IPS DF 4.7 (cell line): ENCODE data around the gene CATSPERZ.

Experiments
- DNase-seq: peaks from one replicate; pipeline ENCODE4 v3.0.0-alpha.2; 2013; ENCODE audit warnings: low spot score; ENCODE audit errors: extremely low read depth

Gene CATSPERZ

DNA sequence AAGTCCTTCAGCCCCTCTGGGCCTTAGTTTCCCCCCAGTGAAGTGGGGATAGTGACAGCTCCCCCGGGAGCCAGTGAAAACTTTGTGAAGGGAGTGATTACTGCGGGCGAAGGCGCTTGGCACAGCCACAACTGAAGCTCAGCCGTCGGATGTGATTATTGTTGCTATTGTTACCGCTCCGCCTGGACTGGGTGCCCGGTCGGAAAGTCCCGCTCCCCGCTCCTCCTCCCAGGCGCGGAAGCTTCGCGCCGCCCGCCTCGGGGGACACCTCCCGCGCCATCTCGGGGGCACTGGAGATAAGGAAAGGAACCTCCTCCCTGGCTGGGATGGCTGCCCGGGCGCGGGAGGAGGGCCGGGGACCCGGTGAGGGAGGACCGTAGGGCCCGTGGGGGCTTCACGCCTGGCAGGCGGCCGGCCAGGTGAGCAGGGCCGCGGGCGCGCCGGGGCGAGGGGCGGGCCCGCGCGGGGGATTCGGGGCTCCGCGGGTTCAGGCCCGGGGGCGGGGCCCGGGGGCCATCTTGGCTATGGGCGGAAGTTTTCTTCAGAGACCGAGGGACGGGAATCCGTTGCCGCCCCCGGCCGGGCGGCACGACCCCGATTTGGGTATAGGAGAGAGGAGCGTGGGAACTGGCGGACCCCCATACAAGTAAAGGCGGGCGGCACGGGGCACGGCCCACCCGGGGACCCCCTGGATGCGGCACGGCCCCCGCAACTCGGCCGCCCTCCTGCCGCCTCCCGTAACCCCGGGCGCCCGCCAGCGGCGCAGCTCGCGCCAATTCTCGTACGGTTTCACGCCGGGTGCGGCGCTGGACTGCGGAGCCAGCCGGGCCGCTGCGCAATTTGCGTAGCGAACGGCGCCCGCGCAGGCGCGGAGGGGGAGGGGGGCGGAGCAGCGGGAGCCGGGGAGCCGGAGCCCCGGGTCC is 14.9 kb upstream of the CATSPERZ start, which contains the start of gene GPR137:
TSS of gene GPR137 (plus strand) at position 887 of the 923 bp plus-strand sequence. CDS start 677 bp downstream, outside the sequence.
- no peak for DNase-seq

- no peak for DNase-seq
Observed at GRCh38 chr11:64285885-64286800, 14.0 kb upstream of the CATSPERZ start.

GRCh38 chr11:64286801-64287159 is 13.4 kb upstream of the CATSPERZ start:
- DNase-seq = no peak

- no peak for DNase-seq
Observed at GRCh38 chr11:64287676-64288352, 12.3 kb upstream of the CATSPERZ start.

DNA sequence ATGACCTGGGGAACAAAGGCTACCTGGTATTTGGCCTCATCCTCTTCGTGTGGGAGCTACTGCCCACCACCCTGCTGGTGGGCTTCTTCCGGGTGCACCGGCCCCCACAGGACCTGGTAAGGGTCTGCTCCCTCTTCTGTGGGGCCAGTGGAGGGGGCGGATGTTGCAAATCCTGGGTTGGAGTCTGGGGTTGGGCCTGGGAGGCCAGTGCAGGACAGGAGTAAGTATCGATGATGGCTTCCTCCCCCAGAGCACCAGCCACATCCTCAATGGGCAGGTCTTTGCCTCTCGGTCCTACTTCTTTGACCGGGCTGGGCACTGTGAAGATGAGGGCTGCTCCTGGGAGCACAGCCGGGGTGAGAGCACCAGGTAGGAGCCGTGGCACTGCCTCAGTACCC is 11.8 kb upstream of the CATSPERZ start:
- no peak for DNase-seq

GRCh38 chr11:64289002-64289564 is 11.1 kb upstream of the CATSPERZ start:
- no peak for DNase-seq

GRCh38 chr11:64290352-64291261 is 9.6 kb upstream of the CATSPERZ start:
- no peak for DNase-seq

GRCh38 chr11:64291262-64291751 is 8.9 kb upstream of the CATSPERZ start, which contains the start of gene KCNK4:
Gene KCNK4 (plus strand): TSS chr11:64291302. CDS start chr11:64293019, 1,717 bp downstream.
- no peak for DNase-seq

- DNase-seq = no peak
Observed at GRCh38 chr11:64291752-64292459, 8.3 kb upstream of the CATSPERZ start.

GRCh38 chr11:64292460-64293254 is 7.5 kb upstream of the CATSPERZ start:
- DNase-seq = no peak

DNA sequence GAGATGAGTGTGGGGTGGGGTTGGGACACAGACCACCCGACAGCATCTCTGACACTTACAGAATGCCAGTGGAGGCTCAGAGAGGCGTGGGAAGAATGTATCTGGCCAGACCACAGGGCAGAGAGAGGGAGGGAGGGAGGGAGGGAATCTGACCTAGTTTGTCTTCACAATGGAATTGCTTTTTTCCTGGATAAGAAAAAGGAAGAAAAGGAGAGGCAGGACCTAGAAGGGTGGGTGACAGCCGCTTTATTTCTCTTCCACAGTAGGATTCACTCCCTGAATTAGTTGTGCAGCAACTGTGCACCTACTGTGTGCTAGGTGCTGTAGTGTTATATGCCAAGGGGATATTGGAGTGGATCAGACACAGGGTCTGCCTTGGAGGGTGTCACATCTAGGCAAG is 5.4 kb upstream of the CATSPERZ start:
- no peak for DNase-seq

- no peak for DNase-seq
Observed at GRCh38 chr11:64295760-64296159, 4.4 kb upstream of the CATSPERZ start.

GRCh38 chr11:64296236-64296635 is 3.9 kb upstream of the CATSPERZ start:
- DNase-seq = no peak

DNA sequence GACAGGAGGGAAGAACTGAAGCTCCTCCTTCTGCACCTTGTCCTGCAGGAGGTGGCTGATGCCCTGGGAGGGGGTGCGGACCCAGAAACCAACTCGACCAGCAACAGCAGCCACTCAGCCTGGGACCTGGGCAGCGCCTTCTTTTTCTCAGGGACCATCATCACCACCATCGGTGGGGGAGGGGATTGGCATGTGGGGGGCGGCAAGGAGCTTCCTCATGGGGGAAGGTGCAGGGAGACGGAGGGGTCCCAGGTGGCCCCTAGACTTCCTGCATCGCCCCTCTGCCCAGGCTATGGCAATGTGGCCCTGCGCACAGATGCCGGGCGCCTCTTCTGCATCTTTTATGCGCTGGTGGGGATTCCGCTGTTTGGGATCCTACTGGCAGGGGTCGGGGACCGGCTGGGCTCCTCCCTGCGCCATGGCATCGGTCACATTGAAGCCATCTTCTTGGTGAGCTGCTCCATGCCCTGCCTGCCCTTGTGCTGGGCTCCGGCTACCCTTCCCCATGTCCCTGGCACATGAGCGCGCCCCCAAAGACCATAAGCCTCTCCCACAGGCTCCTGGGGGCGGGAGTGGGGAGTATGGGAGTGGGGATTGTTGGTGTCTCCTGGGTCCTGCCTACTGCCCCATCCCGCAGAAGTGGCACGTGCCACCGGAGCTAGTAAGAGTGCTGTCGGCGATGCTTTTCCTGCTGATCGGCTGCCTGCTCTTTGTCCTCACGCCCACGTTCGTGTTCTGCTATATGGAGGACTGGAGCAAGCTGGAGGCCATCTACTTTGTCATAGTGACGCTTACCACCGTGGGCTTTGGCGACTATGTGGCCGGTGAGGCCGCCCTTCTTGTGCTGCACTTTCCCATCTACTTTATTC is 3.1 kb upstream of the CATSPERZ start:
- no peak for DNase-seq

GRCh38 chr11:64297699-64298358 is 2.3 kb upstream of the CATSPERZ start:
- no peak for DNase-seq

DNA sequence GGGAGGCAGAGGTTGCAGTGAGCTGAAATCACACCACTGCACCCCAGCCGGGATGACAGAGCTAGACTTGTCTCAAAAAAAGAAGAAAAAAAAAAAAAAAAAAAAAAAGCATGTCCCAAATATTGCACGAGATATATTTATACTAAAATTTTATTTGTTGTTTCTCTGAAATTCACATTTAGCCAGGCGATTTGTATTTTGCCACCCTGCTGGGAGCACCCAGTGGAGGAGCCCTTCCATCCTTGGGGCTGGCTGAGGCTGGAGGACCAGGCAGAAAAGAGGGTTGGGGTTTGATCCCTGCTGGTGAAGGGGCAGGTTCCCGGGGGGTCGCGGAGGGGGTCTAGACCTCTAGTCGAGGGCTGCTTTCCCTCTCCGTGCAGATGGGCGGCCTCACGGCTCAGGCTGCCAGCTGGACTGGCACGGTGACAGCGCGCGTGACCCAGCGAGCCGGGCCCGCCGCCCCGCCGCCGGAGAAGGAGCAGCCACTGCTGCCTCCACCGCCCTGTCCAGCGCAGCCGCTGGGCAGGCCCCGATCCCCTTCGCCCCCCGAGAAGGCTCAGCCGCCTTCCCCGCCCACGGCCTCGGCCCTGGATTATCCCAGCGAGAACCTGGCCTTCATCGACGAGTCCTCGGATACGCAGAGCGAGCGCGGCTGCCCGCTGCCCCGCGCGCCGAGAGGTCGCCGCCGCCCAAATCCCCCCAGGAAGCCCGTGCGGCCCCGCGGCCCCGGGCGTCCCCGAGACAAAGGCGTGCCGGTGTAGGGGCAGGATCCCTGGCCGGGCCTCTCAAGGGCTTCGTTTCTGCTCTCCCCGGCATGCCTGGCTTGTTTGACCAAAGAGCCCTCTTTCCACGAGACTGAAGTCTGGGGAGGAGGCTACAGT is 952 bp upstream of the CATSPERZ start:
- no peak for DNase-seq
